ENCODE data around the gene ZDHHC11.
"Not testable (repeated sequence)": the region's sequence is repeated elsewhere in the genome, so short reads cannot be mapped to it uniquely, and the experiment has no call there.

DNA sequence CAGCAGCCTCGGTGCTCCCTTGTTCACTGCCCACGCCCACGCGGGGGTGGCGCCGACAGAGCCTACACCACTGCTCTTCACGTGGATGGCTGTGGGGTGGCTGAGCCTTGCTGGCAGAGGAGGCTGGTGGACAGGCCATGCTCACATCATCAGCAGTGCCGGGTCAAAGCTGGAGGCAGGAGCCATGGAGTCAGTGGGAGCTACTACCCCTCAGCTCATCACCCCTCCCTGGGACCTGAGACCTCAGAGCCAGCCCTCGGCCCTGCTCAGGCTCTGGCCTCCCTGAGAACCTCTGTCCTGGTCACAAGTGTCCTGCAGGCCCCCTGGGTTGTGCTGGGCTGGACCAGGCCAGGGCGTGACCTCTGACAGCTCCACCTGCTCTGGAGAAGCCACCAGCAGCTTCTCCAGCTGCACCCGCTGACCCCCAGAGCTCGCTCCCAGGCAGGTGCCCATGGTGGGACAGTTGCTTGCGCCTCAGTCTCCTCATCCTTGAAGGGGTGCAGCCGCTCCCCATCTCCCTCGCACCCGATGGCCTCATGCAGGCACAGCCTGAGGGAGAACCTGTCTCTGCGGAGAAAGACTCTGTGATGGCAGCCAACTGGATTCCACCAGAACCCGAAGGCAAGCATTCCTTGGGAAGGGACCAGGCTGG, 75.8 kb downstream of the ZDHHC11 start:
- TF ChIP-seq, protein P1, sequence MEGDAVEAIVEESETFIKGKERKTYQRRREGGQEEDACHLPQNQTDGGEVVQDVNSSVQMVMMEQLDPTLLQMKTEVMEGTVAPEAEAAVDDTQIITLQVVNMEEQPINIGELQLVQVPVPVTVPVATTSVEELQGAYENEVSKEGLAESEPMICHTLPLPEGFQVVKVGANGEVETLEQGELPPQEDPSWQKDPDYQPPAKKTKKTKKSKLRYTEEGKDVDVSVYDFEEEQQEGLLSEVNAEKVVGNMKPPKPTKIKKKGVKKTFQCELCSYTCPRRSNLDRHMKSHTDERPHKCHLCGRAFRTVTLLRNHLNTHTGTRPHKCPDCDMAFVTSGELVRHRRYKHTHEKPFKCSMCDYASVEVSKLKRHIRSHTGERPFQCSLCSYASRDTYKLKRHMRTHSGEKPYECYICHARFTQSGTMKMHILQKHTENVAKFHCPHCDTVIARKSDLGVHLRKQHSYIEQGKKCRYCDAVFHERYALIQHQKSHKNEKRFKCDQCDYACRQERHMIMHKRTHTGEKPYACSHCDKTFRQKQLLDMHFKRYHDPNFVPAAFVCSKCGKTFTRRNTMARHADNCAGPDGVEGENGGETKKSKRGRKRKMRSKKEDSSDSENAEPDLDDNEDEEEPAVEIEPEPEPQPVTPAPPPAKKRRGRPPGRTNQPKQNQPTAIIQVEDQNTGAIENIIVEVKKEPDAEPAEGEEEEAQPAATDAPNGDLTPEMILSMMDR (conservative IDR thresholded peaks at IDR 0.05 in 1 of 2, IDR thresholded peaks at IDR 0.05 in 1 of 2; ENCODE audit: extremely low read depth in 1 of 2, insufficient read depth in 1 of 2, low read depth in 1 of 2, low read length in 2 of 2) = not testable (repeated sequence)
- TF ChIP-seq EZH2 (IDR thresholded peaks at IDR 0.05; ENCODE audit: borderline replicate concordance, low read length) = not testable (repeated sequence)
